Germinal center (tissue), 1 donor: ENCODE results near the gene SPG21.

Experiments
- DNase-seq: peaks from one replicate; pipeline ENCODE4 v3.0.0; 2012; ENCODE audit warnings: mixed read lengths, low spot score

The SPG21 gene

DNA sequence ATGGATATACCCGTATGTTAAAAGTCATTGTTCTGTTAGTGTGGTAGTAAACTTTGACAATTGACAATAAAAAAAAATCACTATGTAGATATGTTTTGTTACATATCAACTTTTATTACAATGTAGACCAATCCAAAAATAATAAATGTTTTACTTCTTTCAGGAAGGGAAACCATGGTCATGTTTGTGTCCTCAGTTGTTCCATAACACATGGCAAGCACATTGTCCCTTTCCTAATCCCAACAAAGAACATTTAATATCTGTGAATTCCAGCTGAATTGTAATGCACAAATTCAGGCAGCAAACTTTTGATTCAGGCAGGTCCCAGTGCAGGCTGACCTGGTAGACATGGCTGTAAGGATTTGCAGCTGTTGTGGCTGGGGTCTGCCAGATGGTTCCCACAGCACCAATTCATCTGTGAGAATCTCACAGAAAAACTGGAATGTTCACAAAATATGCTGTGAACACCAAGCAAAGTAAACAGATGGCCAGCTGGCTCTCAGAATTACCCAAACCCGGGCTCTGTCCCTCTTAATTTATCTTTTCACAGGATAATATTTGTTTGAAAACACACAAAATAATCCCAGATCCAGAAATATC is 1.9 kb upstream of the SPG21 start:
- DNase-seq, result no peak

- no peak for DNase-seq
Observed at GRCh38 chr15:64990168-64990470, 405 bp upstream of the SPG21 start.

DNA sequence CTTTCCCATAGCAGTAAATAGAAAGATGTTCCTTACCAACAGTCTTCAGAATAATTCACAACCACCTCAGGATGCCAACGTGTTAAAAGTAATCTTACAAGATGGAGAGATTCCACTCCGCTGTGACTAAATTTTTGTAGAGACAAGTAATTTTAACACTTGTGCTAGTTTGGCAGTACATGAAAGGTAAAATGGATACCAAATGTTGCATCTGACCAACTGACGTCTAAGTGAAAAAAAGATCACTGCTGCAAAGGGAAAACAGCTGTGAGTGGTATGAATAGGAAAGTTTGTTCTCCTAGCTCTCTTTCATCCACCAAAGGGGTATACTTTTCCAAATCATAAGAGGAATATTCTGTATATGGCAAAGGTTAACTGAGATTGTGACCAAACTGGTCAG is 2.6 kb downstream of the SPG21 start:
- DNase-seq, result no peak

GRCh38 chr15:64985366-64986033 is 4.2 kb downstream of the SPG21 start:
- DNase-seq, result no peak

- DNase-seq, result no peak
Observed at GRCh38 chr15:64982472-64982871, 7.2 kb downstream of the SPG21 start.

DNA sequence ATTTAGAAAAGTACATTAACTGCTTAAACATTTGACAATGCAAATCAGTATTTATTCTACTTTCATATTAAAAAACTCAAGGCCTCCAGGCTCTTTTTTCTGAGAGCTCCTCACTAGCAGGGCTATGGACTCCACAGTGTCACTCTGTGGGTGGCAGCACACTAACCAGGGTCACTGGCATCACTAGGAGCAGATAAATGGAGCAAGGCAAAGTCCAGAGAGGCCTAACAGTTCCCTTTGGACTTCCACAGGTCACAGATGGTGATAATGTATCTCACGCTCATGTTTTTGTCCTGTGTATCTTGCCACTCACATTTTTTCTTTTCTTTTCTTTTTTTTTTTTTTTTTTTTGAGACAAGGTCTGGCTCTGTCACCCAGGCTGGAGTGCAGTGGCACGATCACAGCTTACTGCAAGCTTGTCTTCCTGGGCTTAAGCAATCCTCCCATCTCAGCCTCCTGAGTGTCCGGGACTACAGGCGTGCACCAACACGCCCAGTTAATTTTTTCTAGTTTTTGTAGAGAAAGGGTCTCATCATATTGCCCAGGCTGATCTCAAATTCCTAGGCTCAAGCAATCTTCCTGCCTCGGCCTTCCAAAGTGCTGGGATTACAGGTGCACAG is 7.8 kb downstream of the SPG21 start:
- DNase-seq, result no peak

GRCh38 chr15:64979252-64979710 is 10.4 kb downstream of the SPG21 start:
- DNase-seq, result no peak

DNA sequence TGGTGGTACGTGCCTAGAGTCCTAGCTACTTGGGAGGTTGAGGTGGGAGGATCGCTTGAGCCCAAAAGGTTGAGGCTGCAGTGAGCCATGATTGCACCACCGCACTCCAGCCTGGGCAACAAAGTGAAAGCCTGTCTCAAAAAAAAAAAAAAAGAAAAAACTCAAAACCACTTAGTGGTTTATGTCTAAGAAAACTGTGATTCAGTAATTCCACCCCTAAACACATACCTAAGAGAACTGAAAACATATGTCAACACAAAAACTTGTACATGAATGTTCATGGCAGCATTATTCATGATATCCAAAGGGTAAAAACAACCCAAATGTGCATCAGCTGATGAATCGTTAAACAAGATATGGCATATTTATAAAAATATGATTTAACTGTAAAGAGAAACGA is 14.3 kb downstream of the SPG21 start:
- DNase-seq, result no peak

DNA sequence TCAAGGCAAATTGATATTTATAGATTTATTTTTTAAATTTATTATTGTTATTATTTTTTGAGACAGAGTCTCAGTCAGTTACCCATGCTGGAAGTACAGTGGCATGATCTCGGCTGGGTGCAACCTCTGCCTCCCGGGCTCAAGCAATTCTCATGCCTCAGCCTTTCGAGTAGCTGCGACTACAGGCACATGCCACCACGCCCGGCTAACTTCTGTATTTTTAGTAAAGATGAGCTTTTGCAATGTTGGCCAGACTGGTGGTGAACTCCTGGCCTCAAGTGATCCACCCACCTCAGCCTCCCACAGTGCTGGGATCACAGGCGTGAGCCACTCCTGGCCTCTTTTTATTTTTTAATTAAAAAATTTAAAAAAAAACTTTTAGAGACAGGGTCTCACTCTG is 19.0 kb downstream of the SPG21 start:
- no peak for DNase-seq

GRCh38 chr15:64969401-64969800 is 20.3 kb downstream of the SPG21 start:
- no peak for DNase-seq

- DNase-seq, result no peak
Observed at GRCh38 chr15:64961013-64961412, 28.7 kb downstream of the SPG21 start.

DNA sequence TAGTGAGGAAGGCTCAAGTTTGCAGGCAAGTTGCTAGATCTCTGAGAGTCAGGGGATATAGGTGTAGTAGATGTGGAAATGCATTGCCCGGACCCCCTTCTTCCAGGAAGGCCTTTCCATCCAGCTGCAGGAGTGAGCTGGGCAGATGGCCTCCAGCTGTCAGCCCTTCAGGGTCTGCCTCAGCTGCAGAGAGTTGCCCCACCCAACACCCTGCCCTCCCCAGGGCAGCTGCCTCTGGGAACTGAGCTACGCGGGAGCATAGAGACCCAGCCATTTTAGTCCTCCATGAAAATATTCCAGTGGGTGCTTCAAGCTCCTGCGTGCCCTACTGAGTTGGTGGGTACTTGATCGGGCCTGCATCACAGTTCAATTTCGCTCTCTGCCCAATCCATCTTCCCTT is 29.6 kb downstream of the SPG21 start:
- DNase-seq, result no peak

DNA sequence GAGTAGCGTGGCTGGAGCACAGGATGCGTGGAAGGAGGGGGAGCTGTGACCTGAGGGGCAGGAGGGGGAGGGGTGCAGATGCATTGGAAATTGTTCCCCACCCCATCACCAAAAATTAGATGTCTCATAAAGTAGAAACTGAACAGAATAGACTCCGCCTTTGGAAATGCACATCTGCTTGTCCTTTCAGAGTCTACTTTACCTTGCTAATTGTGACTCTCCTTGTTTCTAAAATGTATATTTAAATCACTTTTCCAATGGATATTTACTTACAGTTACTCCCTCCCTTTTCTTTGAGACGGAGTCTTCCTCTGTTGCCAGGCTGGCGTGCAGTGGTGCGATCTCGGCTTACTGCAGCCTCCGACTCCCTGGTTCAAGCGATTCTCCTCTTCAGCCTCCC is 30.6 kb downstream of the SPG21 start:
- DNase-seq, result no peak

- DNase-seq, result no peak
Observed at GRCh38 chr15:64954395-64954794, 35.3 kb downstream of the SPG21 start.

DNA sequence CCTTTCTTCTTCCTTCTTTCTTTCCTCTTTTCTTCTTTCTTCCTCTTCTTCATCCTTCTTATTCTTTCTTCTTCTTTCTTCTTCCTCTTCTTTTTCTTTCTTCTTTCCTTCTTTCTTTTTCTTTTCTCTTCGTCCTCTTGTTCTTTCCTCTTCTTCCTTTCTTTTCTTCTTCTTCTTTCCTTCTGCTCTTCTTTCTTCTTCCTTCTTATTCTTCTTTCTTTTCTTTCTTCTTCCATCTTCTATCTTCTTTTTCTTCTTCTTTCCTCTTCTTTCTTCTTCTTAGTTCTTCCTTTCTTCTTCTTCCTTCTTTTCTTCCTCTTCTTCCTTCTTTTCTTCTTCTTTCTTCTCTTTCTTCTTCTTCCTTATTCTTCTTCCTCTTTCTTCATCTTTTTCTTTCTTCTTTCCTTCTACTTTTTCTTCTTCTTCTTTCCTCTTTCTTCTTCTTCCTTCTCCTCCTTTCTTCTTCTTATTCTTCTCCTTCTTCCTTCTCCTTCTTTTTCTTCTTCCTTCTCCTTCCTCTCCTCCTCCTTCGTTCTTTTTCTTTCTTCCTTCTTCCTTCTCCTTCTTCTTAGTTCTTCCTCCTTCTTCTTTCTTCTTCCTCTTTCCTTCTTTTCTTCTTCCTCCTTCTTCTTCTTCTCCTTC is 37.8 kb downstream of the SPG21 start:
- DNase-seq, result no peak

DNA sequence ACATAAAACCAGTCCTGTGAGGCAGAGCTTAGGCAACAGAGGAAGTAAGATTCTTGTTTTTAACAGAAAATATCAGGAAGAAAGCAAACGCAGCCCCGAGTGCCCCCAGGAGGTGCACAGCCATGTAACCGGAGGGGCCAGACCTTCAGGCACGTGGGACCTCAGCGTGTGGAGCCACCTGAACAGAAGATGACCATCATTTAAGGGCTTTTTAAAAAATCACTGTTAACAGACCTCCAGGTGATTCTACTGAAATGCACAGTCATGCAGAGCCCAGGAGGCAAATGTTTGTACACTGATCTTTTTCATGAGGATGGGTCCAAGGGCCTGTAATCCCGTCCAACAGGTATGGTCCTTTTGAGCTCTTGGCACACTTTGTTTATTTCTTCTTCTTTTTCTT is 38.8 kb downstream of the SPG21 start:
- DNase-seq, result no peak

GRCh38 chr15:64949383-64950186 is 40.1 kb downstream of the SPG21 start:
- DNase-seq, result no peak

DNA sequence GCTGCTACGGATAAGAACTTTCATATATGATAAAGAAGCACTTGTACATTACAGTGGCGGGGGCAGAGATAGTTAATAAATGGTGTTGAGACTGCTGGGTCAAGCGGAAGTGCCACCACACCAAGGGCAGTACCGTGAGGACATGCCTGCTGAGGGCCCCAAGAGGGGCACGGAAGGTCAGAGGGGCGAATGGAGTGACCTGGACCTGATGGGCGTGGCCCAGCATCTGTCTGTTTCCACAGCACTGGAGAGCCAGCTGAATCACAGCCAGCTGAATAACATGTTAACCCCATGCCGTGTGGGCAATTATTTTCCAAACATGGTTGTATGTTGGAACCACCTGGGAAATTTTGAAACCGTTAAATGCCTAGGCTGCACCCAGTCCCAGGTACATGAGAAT is 40.8 kb downstream of the SPG21 start:
- DNase-seq, result no peak

DNA sequence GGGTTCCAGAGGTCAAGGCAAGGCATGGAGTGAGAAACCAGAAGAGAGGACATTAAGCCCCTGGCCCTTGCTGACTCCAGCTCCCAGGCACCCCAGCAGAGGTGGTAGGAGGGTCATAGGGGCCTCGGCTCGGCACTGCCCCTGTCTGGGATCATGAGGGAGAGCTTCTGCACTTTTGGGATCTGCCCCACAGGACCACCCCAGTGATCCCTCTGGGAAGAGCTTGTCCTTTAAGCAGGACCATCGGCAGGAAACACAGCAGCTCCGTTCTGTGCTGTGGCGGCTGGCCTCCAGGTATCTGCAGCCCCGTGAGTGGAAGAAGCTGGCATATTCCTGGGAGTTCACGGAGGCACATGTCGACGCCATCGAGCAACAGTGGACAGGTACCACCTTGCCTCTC is 42.5 kb downstream of the SPG21 start:
- no peak for DNase-seq

DNA sequence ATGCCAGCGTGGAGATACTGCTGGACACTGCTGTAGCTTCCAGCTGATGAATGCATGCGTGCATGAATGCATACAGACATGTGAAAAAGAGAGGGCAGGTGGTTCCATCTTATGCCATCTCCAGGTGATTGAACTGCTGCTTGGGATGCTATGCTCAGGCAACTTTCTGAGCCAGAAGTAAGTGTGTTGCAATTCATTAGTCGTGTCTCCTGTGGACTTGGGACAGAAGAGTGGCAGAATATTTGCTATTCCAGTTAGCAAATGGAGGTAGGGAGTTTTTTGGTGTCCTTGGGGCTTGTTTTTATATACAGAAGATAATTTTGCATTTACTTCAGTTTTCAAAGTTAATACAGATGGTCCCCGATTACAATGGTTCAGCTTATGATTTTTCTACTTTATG is 44.8 kb downstream of the SPG21 start:
- no peak for DNase-seq

DNA sequence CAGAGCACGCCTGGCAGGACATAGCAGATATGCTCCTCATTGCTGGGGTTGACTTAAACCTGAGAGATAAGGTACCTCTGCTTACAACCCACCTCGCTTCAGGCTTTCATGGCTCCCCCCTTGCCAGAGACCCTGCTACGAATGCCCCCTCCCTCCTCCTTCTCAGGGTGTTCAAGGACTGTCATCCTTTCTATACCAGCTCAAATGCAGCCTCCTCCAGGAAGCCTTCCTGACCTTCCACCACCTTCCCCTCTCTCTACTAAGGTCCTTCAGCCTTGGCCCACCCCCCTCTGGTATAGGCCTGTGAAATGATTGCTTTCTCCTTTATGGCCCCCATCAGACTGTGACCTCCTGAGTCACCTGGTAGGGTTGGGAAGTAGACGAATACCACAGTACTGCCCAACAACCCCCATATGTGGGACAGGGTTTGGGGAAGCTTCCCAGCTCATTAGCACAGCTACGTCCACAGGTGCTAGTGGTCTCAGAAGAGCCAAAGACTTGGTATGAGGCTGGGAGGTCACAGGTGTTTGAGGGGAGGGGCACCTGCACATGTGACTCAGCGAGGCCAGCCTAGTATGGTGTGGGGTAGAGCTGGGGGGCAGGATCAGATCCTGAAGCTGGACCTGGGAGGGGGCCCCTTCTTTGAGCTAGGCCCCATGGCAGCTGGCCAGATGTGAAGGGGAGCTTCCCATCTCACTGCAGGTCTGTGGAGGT is 46.0 kb downstream of the SPG21 start:
- DNase-seq, result no peak

- no peak for DNase-seq
Observed at GRCh38 chr15:64942356-64942755, 47.4 kb downstream of the SPG21 start.
